Transverse colon (tissue), 4 donors: ENCODE measurements around the gene MVP. TPM values are rescaled to one million over a fixed set of nuclear protein-coding genes. Genes with fewer than 3 reads are reported as not detected.

Experiments used
- DNase-seq: peaks from one replicate; pipeline ENCODE4 v3.0.0-alpha.2; 2019
- H3K27ac ChIP-seq, 4 donors: fragments of 200-600 bp; sonication (generic); 2 replicates each; pipeline ENCODE4 v1.5.1; 2016 to 2018; ENCODE audit warnings: inconsistent platforms in 4 of 4
- H3K27me3 ChIP-seq: fragments of 200-600 bp; sonication (generic); 2 replicates; pipeline ENCODE4 v1.5.1; 2017; ENCODE audit warnings: inconsistent platforms
- H3K36me3 ChIP-seq, 4 donors: fragments of 200-600 bp; sonication (generic); 2 replicates each; pipeline ENCODE4 v1.5.1; 2017 to 2019; ENCODE audit warnings: inconsistent platforms in 4 of 4
- H3K4me1 ChIP-seq, 4 donors: fragments of 200-600 bp; sonication (generic); 2 replicates each; pipeline ENCODE4 v1.5.1; 2017 to 2020; ENCODE audit warnings: inconsistent platforms in 4 of 4
- H3K4me3 ChIP-seq, 4 donors: fragments of 200-600 bp; sonication (generic); 1 replicate in 1 of 4; 2 replicates in 3 of 4; pipeline versions ENCODE4 v1.5.1 to v1.6.1; 2017 to 2019; ENCODE audit warnings: inconsistent platforms in 4 of 4
- H3K9me3 ChIP-seq, 2 donors: fragments of 200-600 bp; sonication (generic); 2 replicates each; pipeline ENCODE4 v1.5.1; 2017 to 2019; ENCODE audit warnings: inconsistent platforms in 2 of 2
- EP300 ChIP-seq: sonication (generic); formaldehyde crosslinking; IDR thresholded peaks from one replicate; pipeline ENCODE4 v1.6.1; 2017; ENCODE audit warnings: antibody characterized with exemption, low read depth
- POLR2A ChIP-seq: fragments of 450-650 bp; IDR thresholded peaks from one replicate; pipeline ENCODE4 v1.6.1; 2016; ENCODE audit warnings: antibody characterized with exemption, mild to moderate bottlenecking, moderate library complexity
- POLR2AphosphoS5 ChIP-seq, 3 donors: sonication (generic); formaldehyde crosslinking; IDR thresholded peaks; one replicate each; pipeline ENCODE4 v1.6.1; 2016; ENCODE audit warnings: antibody characterized with exemption in 3 of 3
- WGBS, 2 donors: methylation state at CpG; one replicate each; pipeline ENCODE4 v1.1.5; 2018; ENCODE audit warnings: low coverage in 1 of 2; 5-methylcytosine and 5-hydroxymethylcytosine counted together
- in situ Hi-C, 4 donors: fragments of 200-750 bp; cut with MboI; loops; one replicate each; pipeline versions ENCODE4 v1.15.0 to v1.15.1; 2017; ENCODE audit warnings: low sequenced_read_pairs in 3 of 4, low pct_ligation_motif_present in 1 of 4, low pct_unique_long_range_greater_than_20kb in 1 of 4
- intact Hi-C: fragments of 100-400 bp; cut with DNase I; formaldehyde crosslinking; loops from one replicate; pipeline ENCODE4 v1.15.1; 2023; ENCODE audit warnings: low total_unique reads
- total RNA-seq, 4 donors: library from RNA; depleted of rRNA; stranded (reverse); fragments of >200 nt; gene quantifications; one replicate each; pipeline ENCODE4 v1.1.0, GENCODE V29; 2016
- TF ChIP-seq, protein P1 (sequence below), 5 experiments: fragments of 200-600 bp in 3 of 5; fragments of 450-650 bp in 2 of 5; sonication (generic) in 3 of 5; IDR thresholded peaks; 1 replicate in 2 of 5; 2 replicates in 3 of 5; pipeline ENCODE4 v1.5.1; 2016 to 2017; ENCODE audit warnings: antibody characterized with exemption in 5 of 5, inconsistent platforms in 3 of 5, mild to moderate bottlenecking in 2 of 5, moderate library complexity in 1 of 5

MVP gene
- total RNA-seq, 4 donors from 2014 or later = 483 to 654 (median 553) TPM

- 94% methylated on average over 5 of the region's 5 CpGs; no CpG with 5 or more reads in 1 of the 2 donors for WGBS, 2 donors
- no peak for TF ChIP-seq POLR2AphosphoS5 (IDR thresholded peaks at IDR 0.05)
- no peak for TF ChIP-seq POLR2A
- TF ChIP-seq, protein P1, sequence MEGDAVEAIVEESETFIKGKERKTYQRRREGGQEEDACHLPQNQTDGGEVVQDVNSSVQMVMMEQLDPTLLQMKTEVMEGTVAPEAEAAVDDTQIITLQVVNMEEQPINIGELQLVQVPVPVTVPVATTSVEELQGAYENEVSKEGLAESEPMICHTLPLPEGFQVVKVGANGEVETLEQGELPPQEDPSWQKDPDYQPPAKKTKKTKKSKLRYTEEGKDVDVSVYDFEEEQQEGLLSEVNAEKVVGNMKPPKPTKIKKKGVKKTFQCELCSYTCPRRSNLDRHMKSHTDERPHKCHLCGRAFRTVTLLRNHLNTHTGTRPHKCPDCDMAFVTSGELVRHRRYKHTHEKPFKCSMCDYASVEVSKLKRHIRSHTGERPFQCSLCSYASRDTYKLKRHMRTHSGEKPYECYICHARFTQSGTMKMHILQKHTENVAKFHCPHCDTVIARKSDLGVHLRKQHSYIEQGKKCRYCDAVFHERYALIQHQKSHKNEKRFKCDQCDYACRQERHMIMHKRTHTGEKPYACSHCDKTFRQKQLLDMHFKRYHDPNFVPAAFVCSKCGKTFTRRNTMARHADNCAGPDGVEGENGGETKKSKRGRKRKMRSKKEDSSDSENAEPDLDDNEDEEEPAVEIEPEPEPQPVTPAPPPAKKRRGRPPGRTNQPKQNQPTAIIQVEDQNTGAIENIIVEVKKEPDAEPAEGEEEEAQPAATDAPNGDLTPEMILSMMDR (IDR thresholded peaks at IDR 0.05) = no peak
- no peak for TF ChIP-seq EP300
- intact Hi-C loops = no loop called here
- no peaks in the 10 kb centered on the region for H3K27me3 ChIP-seq
- H3K9me3 ChIP-seq = no peaks in the 10 kb centered on the region
- peaks cover 0 to 79% (median 39%) of the 10 kb centered on the region in 4 donors for H3K36me3 ChIP-seq
- no peak for DNase-seq
- no peak overlapping the region for H3K27ac ChIP-seq
- H3K4me1 ChIP-seq = peaks cover 0 to 13% (median 10%) of the 10 kb centered on the region in 4 donors
- in situ Hi-C loops = no loop called here
- H3K4me3 ChIP-seq = no peak overlapping the region
These were observed 13.8 kb downstream of the MVP start for GRCh38 chr16:29834079-29834478.

DNA sequence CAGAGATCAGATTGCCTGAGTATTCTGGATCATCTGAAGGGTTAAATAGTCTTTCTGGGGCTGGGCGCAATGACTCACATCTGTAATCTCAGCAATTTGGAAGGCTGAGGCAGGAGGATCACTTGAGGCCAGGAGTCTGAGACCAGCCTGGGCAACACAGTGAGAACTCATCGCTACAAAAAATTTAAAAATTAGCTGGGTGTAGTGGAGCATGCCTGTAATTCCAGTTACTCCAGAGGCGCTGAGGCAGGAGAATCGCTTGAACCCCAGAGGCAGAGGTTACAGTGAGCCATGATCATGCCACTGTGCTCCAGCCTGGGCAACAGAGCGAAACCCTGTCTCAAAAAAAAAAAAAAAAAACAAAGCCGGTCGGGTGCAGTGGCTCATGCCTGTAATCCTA is 15.7 kb downstream of the MVP start:
- 89 to 100% methylated on average over 1 to 7 of the region's 7 CpGs for WGBS, 2 donors
- no peak for TF ChIP-seq POLR2A
- Histone ChIP-seq H3K9me3 (no peaks in the 10 kb centered on the region), H3K4me3 (no peak overlapping the region), H3K4me1 (no peaks in the 10 kb centered on the region), H3K36me3 (peaks cover 0 to 88% (median 42%) of the 10 kb centered on the region in 4 donors), H3K27me3 (no peaks in the 10 kb centered on the region), H3K27ac (no peak overlapping the region)
- DNase-seq = no peak
- in situ Hi-C loops = no loop called here
- intact Hi-C loops = no loop called here

DNA sequence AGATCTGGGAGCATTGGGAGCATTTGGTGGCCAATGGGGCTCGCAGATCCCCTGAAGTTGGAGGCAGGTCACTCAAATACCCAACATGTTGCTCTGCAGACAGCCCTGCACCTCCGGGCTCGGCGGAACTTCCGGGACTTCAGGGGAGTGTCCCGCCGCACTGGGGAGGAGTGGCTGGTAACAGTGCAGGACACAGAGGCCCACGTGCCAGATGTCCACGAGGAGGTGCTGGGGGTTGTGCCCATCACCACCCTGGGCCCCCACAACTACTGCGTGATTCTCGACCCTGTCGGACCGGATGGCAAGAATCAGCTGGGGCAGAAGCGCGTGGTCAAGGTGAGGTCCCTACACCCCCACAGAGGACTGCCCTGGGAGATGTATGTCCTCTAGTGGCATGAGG is 16.4 kb downstream of the MVP start:
- no peak for TF ChIP-seq POLR2A
- TF ChIP-seq, protein P1 (IDR thresholded peaks at IDR 0.05) = no peak
- TF ChIP-seq EP300 = no peak
- no peak for TF ChIP-seq POLR2AphosphoS5 (IDR thresholded peaks at IDR 0.05)
- intact Hi-C loops (no loop called here), in situ Hi-C loops (no loop called here)
- Histone ChIP-seq H3K36me3 (peaks cover 0 to 88% (median 42%) of the 10 kb centered on the region in 4 donors), H3K9me3 (no peaks in the 10 kb centered on the region), H3K4me1 (no peaks in the 10 kb centered on the region), H3K4me3 (no peak overlapping the region), H3K27me3 (no peaks in the 10 kb centered on the region), H3K27ac (no peak overlapping the region)
- DNase-seq = no peak
- 91% methylated on average over 15 of the region's 15 CpGs; no CpG with 5 or more reads in 1 of the 2 donors for WGBS, 2 donors

DNA sequence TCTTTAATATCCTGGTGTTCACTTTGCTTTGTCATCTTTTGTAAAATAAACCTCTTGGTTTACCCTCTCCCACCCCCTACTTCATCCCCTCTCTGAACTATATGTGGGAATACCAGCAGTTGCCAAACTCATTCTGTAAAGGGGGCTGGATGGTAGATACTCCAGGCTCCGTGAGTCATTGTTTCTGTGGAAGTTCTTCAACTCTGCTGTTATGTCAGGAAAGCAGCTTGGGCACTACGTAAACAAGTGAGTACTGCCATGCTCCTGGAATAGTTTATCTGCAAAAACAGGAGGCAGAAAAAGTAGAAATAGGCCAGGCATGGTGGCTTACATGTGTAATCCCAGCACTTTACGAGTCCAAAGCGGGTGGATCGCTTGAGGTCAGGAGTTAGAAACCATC is 17.6 kb downstream of the MVP start:
- WGBS, 2 donors = 94 to 95% methylated on average over 5 of the region's 5 CpGs
- H3K9me3 ChIP-seq = no peaks in the 10 kb centered on the region
- TF ChIP-seq POLR2AphosphoS5 (IDR thresholded peaks at IDR 0.05) (no peak), EP300 (no peak)
- no peaks in the 10 kb centered on the region for H3K4me1 ChIP-seq
- peaks cover 0 to 92% (median 41%) of the 10 kb centered on the region in 4 donors for H3K36me3 ChIP-seq
- no peak for DNase-seq
- in situ Hi-C loops = no loop called here
- H3K27ac ChIP-seq = no peak overlapping the region
- no peak overlapping the region for H3K4me3 ChIP-seq
- H3K27me3 ChIP-seq = no peaks in the 10 kb centered on the region
- intact Hi-C loops = no loop called here

DNA sequence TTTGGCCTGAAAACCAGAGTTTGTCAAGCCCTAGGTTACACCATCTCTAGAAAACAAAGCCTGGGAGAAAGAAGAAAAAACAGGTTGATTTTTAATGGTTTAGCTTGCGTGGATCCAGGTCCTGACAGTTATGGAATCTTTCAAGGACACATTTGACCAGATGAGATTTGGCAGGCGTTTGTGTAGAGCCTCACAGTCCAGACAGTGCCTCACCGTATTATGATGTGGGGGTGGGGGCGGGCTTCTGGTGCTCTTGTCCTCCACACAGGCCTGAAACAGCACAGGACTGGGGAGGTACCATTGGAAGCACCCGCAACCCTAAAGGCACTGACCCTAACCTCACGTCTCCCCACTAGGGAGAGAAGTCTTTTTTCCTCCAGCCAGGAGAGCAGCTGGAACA is 19.6 kb downstream of the MVP start:
- peaks cover 0 to 83% (median 36%) of the 10 kb centered on the region in 4 donors for H3K36me3 ChIP-seq

More for the DNA sequence above, 19.6 kb downstream of the MVP start:
- no peaks in the 10 kb centered on the region for H3K4me1 ChIP-seq
- no peak overlapping the region for H3K4me3 ChIP-seq
- no peaks in the 10 kb centered on the region for H3K9me3 ChIP-seq
- no peak for DNase-seq
- no peaks in the 10 kb centered on the region for H3K27me3 ChIP-seq
- no peak overlapping the region for H3K27ac ChIP-seq
- no peak for TF ChIP-seq POLR2AphosphoS5 (IDR thresholded peaks at IDR 0.05)
- TF ChIP-seq, protein P1 (IDR thresholded peaks at IDR 0.05) = no peak
- no peak for TF ChIP-seq EP300
- TF ChIP-seq POLR2A = no peak
- 84 to 93% methylated on average over 3 to 6 of the region's 6 CpGs for WGBS, 2 donors
- intact Hi-C loops (no loop called here), in situ Hi-C loops (loop anchor here in 1 of 4 donors (10.0 kb wide), 1 partner anchor 145 kb away; no protein-coding TSS in a partner anchor)
